ENCODE results near the gene RNF181. TPM values are rescaled to one million over a fixed set of nuclear protein-coding genes. Genes with fewer than 3 reads are reported as not detected.
A peak's percentile ranks its signal among the peaks of the same experiment; 100 is the strongest.

Gene RNF181
- total and polyA plus RNA-seq, 2 of the 13 experiments (the other 11 are each of a cell fraction or from before 2014, with no cell fraction given) = 224 to 578 TPM

DNA sequence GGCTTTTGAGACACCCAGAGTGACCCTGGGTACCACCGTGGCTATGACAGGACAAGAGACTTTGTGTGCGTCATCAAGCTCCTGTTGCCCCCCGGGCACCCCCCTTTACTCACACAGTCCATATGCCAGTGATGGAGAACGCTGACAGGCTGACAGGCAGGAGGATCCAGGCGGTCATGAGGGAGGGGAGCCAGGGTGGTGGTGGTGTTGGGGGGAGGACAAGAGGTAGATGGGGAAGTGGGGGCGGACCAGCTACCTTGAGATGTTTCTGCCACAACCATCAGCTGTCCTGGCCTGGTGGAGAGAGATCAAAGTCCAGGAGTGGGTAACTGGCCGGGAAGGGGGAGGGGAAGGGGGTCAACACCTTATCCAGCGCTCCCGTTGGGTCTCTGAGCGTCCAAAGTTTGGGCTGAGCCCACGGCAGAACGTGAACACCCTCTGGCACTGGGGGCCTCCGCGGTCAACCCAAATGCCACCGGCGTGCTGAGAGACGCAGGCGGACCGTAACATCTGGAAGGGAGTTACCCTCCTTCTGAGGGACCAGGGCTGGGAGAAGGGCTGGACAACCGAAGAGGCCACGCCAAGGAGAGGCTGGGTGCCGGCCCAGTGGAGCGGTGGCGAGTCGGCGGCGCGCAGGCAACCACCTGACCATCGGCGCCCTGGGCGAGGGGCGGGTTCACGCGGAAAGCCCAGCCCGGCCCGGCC is 6.4 kb downstream of the RNF181 start (continued):
- TF ChIP-seq, protein P1, sequence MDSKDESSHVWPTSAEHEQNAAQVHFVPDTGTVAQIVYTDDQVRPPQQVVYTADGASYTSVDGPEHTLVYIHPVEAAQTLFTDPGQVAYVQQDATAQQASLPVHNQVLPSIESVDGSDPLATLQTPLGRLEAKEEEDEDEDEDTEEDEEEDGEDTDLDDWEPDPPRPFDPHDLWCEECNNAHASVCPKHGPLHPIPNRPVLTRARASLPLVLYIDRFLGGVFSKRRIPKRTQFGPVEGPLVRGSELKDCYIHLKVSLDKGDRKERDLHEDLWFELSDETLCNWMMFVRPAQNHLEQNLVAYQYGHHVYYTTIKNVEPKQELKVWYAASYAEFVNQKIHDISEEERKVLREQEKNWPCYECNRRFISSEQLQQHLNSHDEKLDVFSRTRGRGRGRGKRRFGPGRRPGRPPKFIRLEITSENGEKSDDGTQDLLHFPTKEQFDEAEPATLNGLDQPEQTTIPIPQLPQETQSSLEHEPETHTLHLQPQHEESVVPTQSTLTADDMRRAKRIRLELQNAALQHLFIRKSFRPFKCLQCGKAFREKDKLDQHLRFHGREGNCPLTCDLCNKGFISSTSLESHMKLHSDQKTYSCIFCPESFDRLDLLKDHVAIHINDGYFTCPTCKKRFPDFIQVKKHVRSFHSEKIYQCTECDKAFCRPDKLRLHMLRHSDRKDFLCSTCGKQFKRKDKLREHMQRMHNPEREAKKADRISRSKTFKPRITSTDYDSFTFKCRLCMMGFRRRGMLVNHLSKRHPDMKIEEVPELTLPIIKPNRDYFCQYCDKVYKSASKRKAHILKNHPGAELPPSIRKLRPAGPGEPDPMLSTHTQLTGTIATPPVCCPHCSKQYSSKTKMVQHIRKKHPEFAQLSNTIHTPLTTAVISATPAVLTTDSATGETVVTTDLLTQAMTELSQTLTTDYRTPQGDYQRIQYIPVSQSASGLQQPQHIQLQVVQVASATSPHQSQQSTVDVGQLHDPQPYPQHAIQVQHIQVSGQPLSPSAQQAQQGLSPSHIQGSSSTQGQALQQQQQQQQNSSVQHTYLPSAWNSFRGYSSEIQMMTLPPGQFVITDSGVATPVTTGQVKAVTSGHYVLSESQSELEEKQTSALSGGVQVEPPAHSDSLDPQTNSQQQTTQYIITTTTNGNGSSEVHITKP (CRISPR knock-in tag; IDR thresholded peaks at IDR 0.05; ENCODE audit: low read depth) = peak; percentile 53; the same call in 1 of the 2 replicates
- TF ChIP-seq, protein P2, sequence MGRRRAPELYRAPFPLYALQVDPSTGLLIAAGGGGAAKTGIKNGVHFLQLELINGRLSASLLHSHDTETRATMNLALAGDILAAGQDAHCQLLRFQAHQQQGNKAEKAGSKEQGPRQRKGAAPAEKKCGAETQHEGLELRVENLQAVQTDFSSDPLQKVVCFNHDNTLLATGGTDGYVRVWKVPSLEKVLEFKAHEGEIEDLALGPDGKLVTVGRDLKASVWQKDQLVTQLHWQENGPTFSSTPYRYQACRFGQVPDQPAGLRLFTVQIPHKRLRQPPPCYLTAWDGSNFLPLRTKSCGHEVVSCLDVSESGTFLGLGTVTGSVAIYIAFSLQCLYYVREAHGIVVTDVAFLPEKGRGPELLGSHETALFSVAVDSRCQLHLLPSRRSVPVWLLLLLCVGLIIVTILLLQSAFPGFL (CRISPR knock-in tag; IDR thresholded peaks at IDR 0.05) = no peak
- peak; percentile 72; the same call in 1 of the 2 replicates for TF ChIP-seq ZFP90 (CRISPR knock-in tag; IDR thresholded peaks at IDR 0.05; ENCODE audit: borderline replicate concordance)
- no peak for TF ChIP-seq NFIB (CRISPR knock-in tag; IDR thresholded peaks at IDR 0.05; ENCODE audit: borderline replicate concordance)
- TF ChIP-seq ZNF773 (CRISPR knock-in tag; IDR thresholded peaks at IDR 0.05; ENCODE audit: borderline replicate concordance) = 0 out of 2 replicates have a peak, but pooled peaks have one; percentile 80
- TF ChIP-seq PHF21A (CRISPR knock-in tag; IDR thresholded peaks at IDR 0.05) = peak; percentile 49; the same call in 1 of the 2 replicates
- peak; percentile 64; the same call in 1 of the 2 replicates for TF ChIP-seq KDM2A (CRISPR knock-in tag; IDR thresholded peaks at IDR 0.05; ENCODE audit: borderline replicate concordance, low read depth)
- no peak for TF ChIP-seq TOPORS (CRISPR knock-in tag; IDR thresholded peaks at IDR 0.05)
- no peak for TF ChIP-seq SIX4 (CRISPR knock-in tag; IDR thresholded peaks at IDR 0.05)
- TF ChIP-seq ZNF276 (CRISPR knock-in tag; IDR thresholded peaks at IDR 0.05; ENCODE audit: low read depth) = peak; percentile 46; the same call in 1 of the 2 replicates
- 0 out of 2 replicates have a peak, but pooled peaks have one; percentile 20 for TF ChIP-seq KAT8 (CRISPR knock-in tag; IDR thresholded peaks at IDR 0.05)
- TF ChIP-seq, protein P3, sequence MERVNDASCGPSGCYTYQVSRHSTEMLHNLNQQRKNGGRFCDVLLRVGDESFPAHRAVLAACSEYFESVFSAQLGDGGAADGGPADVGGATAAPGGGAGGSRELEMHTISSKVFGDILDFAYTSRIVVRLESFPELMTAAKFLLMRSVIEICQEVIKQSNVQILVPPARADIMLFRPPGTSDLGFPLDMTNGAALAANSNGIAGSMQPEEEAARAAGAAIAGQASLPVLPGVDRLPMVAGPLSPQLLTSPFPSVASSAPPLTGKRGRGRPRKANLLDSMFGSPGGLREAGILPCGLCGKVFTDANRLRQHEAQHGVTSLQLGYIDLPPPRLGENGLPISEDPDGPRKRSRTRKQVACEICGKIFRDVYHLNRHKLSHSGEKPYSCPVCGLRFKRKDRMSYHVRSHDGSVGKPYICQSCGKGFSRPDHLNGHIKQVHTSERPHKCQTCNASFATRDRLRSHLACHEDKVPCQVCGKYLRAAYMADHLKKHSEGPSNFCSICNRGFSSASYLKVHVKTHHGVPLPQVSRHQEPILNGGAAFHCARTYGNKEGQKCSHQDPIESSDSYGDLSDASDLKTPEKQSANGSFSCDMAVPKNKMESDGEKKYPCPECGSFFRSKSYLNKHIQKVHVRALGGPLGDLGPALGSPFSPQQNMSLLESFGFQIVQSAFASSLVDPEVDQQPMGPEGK (CRISPR knock-in tag; IDR thresholded peaks at IDR 0.05) = peak; percentile 83
- no peak for TF ChIP-seq RORA (CRISPR knock-in tag; IDR thresholded peaks at IDR 0.05)
- TF ChIP-seq TCF7 (IDR thresholded peaks at IDR 0.05; ENCODE audit: low read depth) = no peak
- no peak for TF ChIP-seq NFE2L2 (IDR thresholded peaks at IDR 0.05; ENCODE audit: low read length)
- TF ChIP-seq ASH2L (IDR thresholded peaks at IDR 0.05; ENCODE audit: insufficient read length, low read depth, low read length) = no peak
- no peak; the same call in 1 of the 2 replicates for TF ChIP-seq ZGPAT (CRISPR knock-in tag; IDR thresholded peaks at IDR 0.05)
